ENCODE data around the gene ARID1B. TPM values are rescaled to one million over a fixed set of nuclear protein-coding genes. Genes with fewer than 3 reads are reported as not detected.

The ARID1B gene
- total RNA-seq, 2 experiments from 2014 or later, result 36.9 to 38.9 TPM

DNA sequence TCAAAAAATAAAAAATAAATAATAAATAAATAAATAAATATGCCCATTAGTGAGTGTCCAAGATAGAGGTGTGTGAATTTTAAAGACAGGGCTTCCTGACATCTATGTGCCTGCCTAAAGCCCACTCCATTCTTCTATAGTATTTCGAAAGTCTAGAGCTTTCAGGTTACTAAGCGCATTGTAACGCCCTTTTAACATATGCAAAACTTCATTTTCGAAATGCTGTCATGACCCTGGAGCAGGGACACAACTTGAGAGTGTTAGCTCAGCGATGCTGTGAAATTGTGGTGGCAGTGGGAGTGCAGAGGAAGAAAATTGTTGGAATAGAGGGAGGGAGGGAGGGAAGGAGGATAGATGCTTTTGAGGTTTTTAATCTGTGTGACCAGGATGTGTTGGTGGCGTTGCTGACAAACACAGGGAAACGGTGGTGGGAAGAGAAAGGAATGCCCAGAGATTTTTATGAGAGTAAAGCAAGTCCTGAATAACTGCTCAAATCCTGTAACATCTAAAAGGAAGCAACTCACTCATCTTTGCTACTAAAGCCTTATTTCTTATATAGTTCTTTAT, 169.3 kb downstream of the ARID1B start:
- ATAC-seq, result no peak
- ChIA-PET POLR2A (interaction anchor here (0.6 kb wide), 1 partner anchor 19 kb away, joined by 4 read pairs; no protein-coding TSS in a partner anchor), CTCF (no interaction called here)
- TF ChIP-seq, protein P1, sequence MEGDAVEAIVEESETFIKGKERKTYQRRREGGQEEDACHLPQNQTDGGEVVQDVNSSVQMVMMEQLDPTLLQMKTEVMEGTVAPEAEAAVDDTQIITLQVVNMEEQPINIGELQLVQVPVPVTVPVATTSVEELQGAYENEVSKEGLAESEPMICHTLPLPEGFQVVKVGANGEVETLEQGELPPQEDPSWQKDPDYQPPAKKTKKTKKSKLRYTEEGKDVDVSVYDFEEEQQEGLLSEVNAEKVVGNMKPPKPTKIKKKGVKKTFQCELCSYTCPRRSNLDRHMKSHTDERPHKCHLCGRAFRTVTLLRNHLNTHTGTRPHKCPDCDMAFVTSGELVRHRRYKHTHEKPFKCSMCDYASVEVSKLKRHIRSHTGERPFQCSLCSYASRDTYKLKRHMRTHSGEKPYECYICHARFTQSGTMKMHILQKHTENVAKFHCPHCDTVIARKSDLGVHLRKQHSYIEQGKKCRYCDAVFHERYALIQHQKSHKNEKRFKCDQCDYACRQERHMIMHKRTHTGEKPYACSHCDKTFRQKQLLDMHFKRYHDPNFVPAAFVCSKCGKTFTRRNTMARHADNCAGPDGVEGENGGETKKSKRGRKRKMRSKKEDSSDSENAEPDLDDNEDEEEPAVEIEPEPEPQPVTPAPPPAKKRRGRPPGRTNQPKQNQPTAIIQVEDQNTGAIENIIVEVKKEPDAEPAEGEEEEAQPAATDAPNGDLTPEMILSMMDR (IDR thresholded peaks at IDR 0.05), result no peak
- H3K4me3 Mint-ChIP-seq, result no peak overlapping the region
- H3K27me3 Mint-ChIP-seq, result no peaks in the 10 kb centered on the region
- H3K9me3 Mint-ChIP-seq, result no peaks in the 10 kb centered on the region
- H3K36me3 Mint-ChIP-seq (ENCODE audit: low read depth), result no peaks in the 10 kb centered on the region
- no peak overlapping the region for H3K27ac Mint-ChIP-seq
- peaks cover 53% of the 10 kb centered on the region for H3K4me1 Mint-ChIP-seq (ENCODE audit: low read depth)
- no peak for DNase-seq
- intact Hi-C loops (cut with micrococcal nuclease), result no loop called here

DNA sequence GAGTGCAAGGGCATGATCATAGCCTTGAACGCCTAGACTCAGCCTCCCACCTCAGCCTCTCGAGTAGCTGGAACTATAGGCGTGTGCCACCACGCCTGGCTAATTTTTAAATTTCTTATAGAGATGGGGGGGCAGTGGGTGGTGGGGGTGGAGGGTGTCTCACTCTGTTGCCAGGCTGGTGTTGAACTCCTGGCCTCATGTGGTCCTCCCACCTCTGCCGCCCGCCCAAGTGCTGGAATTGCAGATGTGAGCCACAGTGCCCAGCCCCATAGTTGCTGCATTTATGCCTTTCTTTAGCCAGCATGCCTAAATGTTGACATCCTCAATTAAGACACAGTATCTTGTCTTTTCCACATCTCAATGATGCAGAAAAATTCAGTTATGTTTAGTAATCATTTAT, 171.1 kb downstream of the ARID1B start:
- intact Hi-C loops (cut with micrococcal nuclease), result no loop called here
- DNase-seq (no peak), ATAC-seq (no peak)
- ChIA-PET POLR2A (interaction anchor here (0.6 kb wide), 1 partner anchor 82 kb away, joined by 3 read pairs; no protein-coding TSS in a partner anchor), CTCF (interaction anchor here (0.6 to 1.8 kb wide), 4 partner anchors 16 to 141 kb away, joined by 3 to 4 read pairs (median 3); no protein-coding TSS in a partner anchor)
- Mint-ChIP-seq H3K9me3 (no peaks in the 10 kb centered on the region), H3K36me3 (ENCODE audit: low read depth) (no peaks in the 10 kb centered on the region), H3K27me3 (no peaks in the 10 kb centered on the region), H3K27ac (no peak overlapping the region), H3K4me3 (no peak overlapping the region), H3K4me1 (ENCODE audit: low read depth) (peaks cover 52% of the 10 kb centered on the region)
- TF ChIP-seq, protein P1 (IDR thresholded peaks at IDR 0.05), result no peak

DNA sequence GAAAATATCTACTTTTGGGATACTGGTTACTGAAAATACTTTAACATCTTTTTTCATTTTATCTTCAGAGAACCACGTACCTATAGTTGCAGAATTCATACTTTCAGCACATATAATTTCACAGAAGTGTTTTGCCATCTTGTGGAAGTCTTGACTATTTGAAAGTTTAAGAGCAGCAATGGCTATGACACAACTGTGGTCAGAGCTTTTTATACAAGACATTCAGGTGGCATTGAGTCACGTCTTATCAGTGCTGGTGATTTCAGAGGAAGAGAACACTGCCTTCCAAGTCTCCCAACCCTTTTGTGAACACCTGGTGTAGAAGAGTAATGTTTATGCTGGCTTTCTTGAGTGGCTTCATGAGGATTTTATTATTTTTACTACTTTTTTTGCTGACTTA, 171.6 kb downstream of the ARID1B start:
- ChIA-PET POLR2A (interaction anchor here (0.6 kb wide), 1 partner anchor 81 kb away, joined by 3 read pairs; no protein-coding TSS in a partner anchor), CTCF (interaction anchor here (1.4 to 1.8 kb wide), 2 partner anchors 97 to 142 kb away, joined by 3 to 4 read pairs; no protein-coding TSS in a partner anchor)
- no peaks in the 10 kb centered on the region for H3K9me3 Mint-ChIP-seq
- H3K27ac Mint-ChIP-seq, result no peak overlapping the region
- DNase-seq (no peak), ATAC-seq (peak; percentile 64)
- TF ChIP-seq, protein P1 (IDR thresholded peaks at IDR 0.05), result no peak
- intact Hi-C loops (cut with micrococcal nuclease), result no loop called here
- no peak overlapping the region for H3K4me3 Mint-ChIP-seq
- no peaks in the 10 kb centered on the region for H3K27me3 Mint-ChIP-seq
- peaks cover 56% of the 10 kb centered on the region for H3K4me1 Mint-ChIP-seq (ENCODE audit: low read depth)
- no peaks in the 10 kb centered on the region for H3K36me3 Mint-ChIP-seq (ENCODE audit: low read depth)

DNA sequence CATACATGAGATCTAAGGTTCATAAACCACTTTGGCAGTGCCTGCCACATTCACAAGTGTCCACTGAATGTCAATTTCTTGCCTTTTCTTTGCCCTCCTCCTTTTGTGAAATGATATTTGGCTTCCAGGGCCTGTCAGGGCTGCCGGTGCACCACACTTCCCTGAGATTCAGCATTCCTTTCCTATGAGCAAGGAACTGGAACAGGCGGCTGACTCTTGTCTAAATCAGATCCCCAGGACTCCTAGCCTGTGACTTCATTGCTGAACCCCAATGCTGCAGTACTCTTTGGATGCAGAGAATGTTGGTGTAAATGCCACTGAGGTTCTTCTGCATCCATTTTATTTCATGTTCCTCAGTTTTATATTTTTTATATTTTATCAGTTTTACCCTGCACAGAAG, 172.2 kb downstream of the ARID1B start:
- H3K27me3 Mint-ChIP-seq, result no peaks in the 10 kb centered on the region
- H3K4me1 Mint-ChIP-seq (ENCODE audit: low read depth), result peaks cover 53% of the 10 kb centered on the region
- ATAC-seq (no peak), DNase-seq (no peak)
- no peaks in the 10 kb centered on the region for H3K36me3 Mint-ChIP-seq (ENCODE audit: low read depth)
- no peak overlapping the region for H3K27ac Mint-ChIP-seq
- H3K9me3 Mint-ChIP-seq, result no peaks in the 10 kb centered on the region
- H3K4me3 Mint-ChIP-seq, result no peak overlapping the region
- ChIA-PET POLR2A (no interaction called here), CTCF (interaction anchor here (1.8 kb wide), 1 partner anchor 142 kb away, joined by 4 read pairs; no protein-coding TSS in a partner anchor)
- TF ChIP-seq, protein P1 (IDR thresholded peaks at IDR 0.05), result no peak
- intact Hi-C loops (cut with micrococcal nuclease), result no loop called here

DNA sequence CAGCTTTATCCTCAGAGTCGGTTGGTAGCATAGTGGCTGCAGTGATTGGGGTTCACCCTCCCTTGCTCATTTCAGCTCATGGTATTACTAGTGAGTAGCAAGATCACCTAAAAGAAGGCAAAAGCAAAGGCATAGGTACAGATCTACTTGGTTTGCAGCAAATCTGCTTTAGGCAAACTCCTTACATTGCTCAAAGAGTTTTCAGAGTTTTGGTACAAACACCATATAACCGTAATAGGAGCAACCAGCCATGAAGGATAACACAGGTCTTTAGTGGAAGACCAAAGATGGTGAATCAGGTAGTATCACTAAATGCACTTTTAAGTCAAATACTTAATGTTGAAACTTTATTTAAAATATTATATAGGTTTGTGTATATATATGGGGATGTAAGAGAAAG, 172.9 kb downstream of the ARID1B start:
- POLR2A ChIA-PET, result no interaction called here
- Mint-ChIP-seq H3K4me3 (no peak overlapping the region), H3K27ac (no peak overlapping the region), H3K36me3 (ENCODE audit: low read depth) (no peaks in the 10 kb centered on the region), H3K9me3 (no peaks in the 10 kb centered on the region), H3K27me3 (no peaks in the 10 kb centered on the region), H3K4me1 (ENCODE audit: low read depth) (peaks cover 60% of the 10 kb centered on the region)
- ATAC-seq, result no peak
- intact Hi-C loops (cut with micrococcal nuclease), result no loop called here
- TF ChIP-seq, protein P1 (IDR thresholded peaks at IDR 0.05), result no peak
- CTCF ChIA-PET, result no interaction called here
- DNase-seq, result no peak

Data from activated CD8-positive, alpha-beta T cell treated with anti-CD3 and anti-CD28 coated beads for 36 hours (primary cell).